Left lung (tissue), 10 donors: ENCODE data around the gene PCED1A. TPM values are rescaled to one million over a fixed set of nuclear protein-coding genes. Genes with fewer than 3 reads are reported as not detected.
A peak's percentile ranks its signal among the peaks of the same experiment; 100 is the strongest.

Source experiments
- ATAC-seq: fragments of 200-7000 bp; cut with Tn5 transposase; one replicate; pipeline ENCODE4 v1.9.1; 2020; ENCODE audit warnings: moderate library complexity
- DNase-seq, 4 donors: peaks; one replicate each; pipeline ENCODE4 v3.0.0-alpha.2; 2013 to 2020
- H3K27ac ChIP-seq, 2 donors: fragments of 200-600 bp; sonication (generic) in 1 of 2; one replicate each; pipeline versions ENCODE4 v1.5.0 to v1.8.0; 2020 to 2021
- H3K27me3 ChIP-seq, 2 donors: fragments of 200-600 bp; sonication (generic) in 1 of 2; one replicate each; pipeline versions ENCODE4 v1.5.0 to v1.8.0; 2020 to 2021
- H3K36me3 ChIP-seq, 2 donors: fragments of 200-600 bp; sonication (generic) in 1 of 2; one replicate each; pipeline versions ENCODE4 v1.5.0 to v1.8.0; 2020 to 2021
- H3K4me1 ChIP-seq, 2 donors: fragments of 200-600 bp; one replicate each; pipeline ENCODE4 v1.8.0; 2021
- H3K4me3 ChIP-seq, 2 donors: fragments of 200-600 bp; sonication (generic) in 1 of 2; one replicate each; pipeline versions ENCODE4 v1.5.0 to v1.8.0; 2020 to 2021; ENCODE audit warnings: mild to moderate bottlenecking in 1 of 2
- H3K9me3 ChIP-seq, 2 donors: fragments of 200-600 bp; sonication (generic) in 1 of 2; one replicate each; pipeline versions ENCODE4 v1.5.0 to v1.8.0; 2020 to 2021
- CTCF ChIP-seq, 2 donors: fragments of 200-600 bp; sonication (generic) in 1 of 2; IDR thresholded peaks; one replicate each; pipeline versions ENCODE4 v1.5.0 to v1.8.0; 2021; ENCODE audit warnings: antibody characterized with exemption in 2 of 2
- intact Hi-C, 2 donors: fragments of 100-400 bp; cut with DNase I; formaldehyde crosslinking; loops; one replicate each; pipeline versions ENCODE4 v1.11.2 to v1.14.2; 2022
- polyA plus RNA-seq, 6 donors: library from polyadenylated mRNA; unstranded; fragments of 120-200 nt; gene quantifications; one replicate each; pipeline ENCODE4 v1.2.1, GENCODE V29; 2013; ENCODE audit not compliant: insufficient read length in 6 of 6
- total RNA-seq, 2 donors: library from RNA; stranded (reverse); fragmentation: NEBNext Ultra II Directional; extraction: Animal tissue kit (Norgen Biotek cat#: 25700); gene quantifications; one replicate each; pipeline ENCODE4 v1.2.1, GENCODE V29; 2021
- donor health status: DM: no; HTN: yes; CAD: no.
- donor health status: DM: no; HTN: no; CAD: no.

Gene PCED1A
- total and polyA plus RNA-seq, 8 donors, result 34.3 to 66.7 (median 55.8) TPM

GRCh38 chr20:2871661-2872458, 31.4 kb upstream of the PCED1A start:
- H3K27me3 ChIP-seq, result peaks cover 0 to 14% of the 10 kb centered on the region in 2 donors
- peaks cover 0 to 4% of the 10 kb centered on the region in 2 donors for H3K36me3 ChIP-seq
- intact Hi-C loops, result loop anchor here in 1 of 2 donors (10.0 kb wide), 1 partner anchor 113 kb away; no protein-coding TSS in a partner anchor
- DNase-seq (no peak), ATAC-seq (peak; percentile 10)
- H3K4me1 ChIP-seq, result peaks cover 5 to 56% of the 10 kb centered on the region in 2 donors
- no peak for TF ChIP-seq CTCF (IDR thresholded peaks at IDR 0.05)
- peak overlapping the region; percentile 82 to 96 for H3K4me3 ChIP-seq
- no peaks in the 10 kb centered on the region for H3K9me3 ChIP-seq
- H3K27ac ChIP-seq, result no peak overlapping the region

- no peak for TF ChIP-seq CTCF (IDR thresholded peaks at IDR 0.05)
- intact Hi-C loops, result loop anchor here in 1 of 2 donors (10.0 kb wide), 1 partner anchor 114 kb away; no protein-coding TSS in a partner anchor
- Histone ChIP-seq H3K4me3 (no peak overlapping the region), H3K27me3 (peaks cover 0 to 14% of the 10 kb centered on the region in 2 donors), H3K36me3 (peaks cover 0 to 12% of the 10 kb centered on the region in 2 donors), H3K27ac (no peak overlapping the region), H3K4me1 (peaks cover 5 to 48% of the 10 kb centered on the region in 2 donors), H3K9me3 (no peaks in the 10 kb centered on the region)
- no peak for ATAC-seq
- DNase-seq, result no peak
Observed at GRCh38 chr20:2871111-2871465, 30.6 kb upstream of the PCED1A start.

GRCh38 chr20:2869381-2869780, 28.9 kb upstream of the PCED1A start:
- no peaks in the 10 kb centered on the region for H3K9me3 ChIP-seq
- intact Hi-C loops, result no loop called here
- no peak overlapping the region for H3K27ac ChIP-seq
- H3K27me3 ChIP-seq, result peaks cover 0 to 14% of the 10 kb centered on the region in 2 donors
- peaks cover 0 to 29% of the 10 kb centered on the region in 2 donors for H3K36me3 ChIP-seq
- DNase-seq (no peak), ATAC-seq (no peak)
- H3K4me3 ChIP-seq, result no peak overlapping the region
- H3K4me1 ChIP-seq, result peaks cover 5 to 31% of the 10 kb centered on the region in 2 donors
- TF ChIP-seq CTCF (IDR thresholded peaks at IDR 0.05), result no peak

- no peak overlapping the region for H3K4me3 ChIP-seq
- ATAC-seq (no peak), DNase-seq (no peak)
- H3K36me3 ChIP-seq, result peaks cover 0 to 50% of the 10 kb centered on the region in 2 donors
- intact Hi-C loops, result no loop called here
- peaks cover 5 to 24% of the 10 kb centered on the region in 2 donors for H3K4me1 ChIP-seq
- TF ChIP-seq CTCF (IDR thresholded peaks at IDR 0.05), result no peak
- H3K9me3 ChIP-seq, result no peaks in the 10 kb centered on the region
- no peak overlapping the region for H3K27ac ChIP-seq
- H3K27me3 ChIP-seq, result peaks cover 0 to 9% of the 10 kb centered on the region in 2 donors
Observed at GRCh38 chr20:2867081-2867864, 26.8 kb upstream of the PCED1A start.

GRCh38 chr20:2866236-2866635, 25.8 kb upstream of the PCED1A start:
- no peaks in the 10 kb centered on the region for H3K9me3 ChIP-seq
- H3K36me3 ChIP-seq, result peaks cover 0 to 60% of the 10 kb centered on the region in 2 donors
- no peak overlapping the region for H3K4me3 ChIP-seq
- peaks cover under 1 to 14% of the 10 kb centered on the region in 2 donors for H3K4me1 ChIP-seq
- TF ChIP-seq CTCF (IDR thresholded peaks at IDR 0.05), result no peak
- ATAC-seq (no peak), DNase-seq (no peak)
- no peak overlapping the region for H3K27ac ChIP-seq
- no peaks in the 10 kb centered on the region for H3K27me3 ChIP-seq
- intact Hi-C loops, result no loop called here
